OCI-LY1 (cell line): ENCODE results near the gene TCEAL9.

Experiments
- H2AFZ ChIP-seq: fragments of 200-600 bp; sonication (generic), shearing (Covaris generic); 2 replicates; pipeline ENCODE4 v1.6.0; 2014; ENCODE audit warnings: antibody characterized with exemption, mild to moderate bottlenecking, low read length
- H3F3A ChIP-seq: fragments of 200-600 bp; sonication (generic), shearing (Covaris generic); 2 replicates; pipeline ENCODE4 v1.6.0; 2014; ENCODE audit warnings: mild to moderate bottlenecking, antibody characterized with exemption, low read length, moderate library complexity; ENCODE audit not compliant: insufficient read depth
- H3K27ac ChIP-seq: fragments of 200-600 bp; sonication (generic); 2 replicates; pipeline ENCODE4 v1.5.1; 2014; ENCODE audit warnings: low read length, mixed run types, mild to moderate bottlenecking, low read depth; ENCODE audit not compliant: poor library complexity, severe bottlenecking
- H3K27me3 ChIP-seq: fragments of 200-600 bp; sonication (generic); 2 replicates; pipeline ENCODE4 v1.6.0; 2014; ENCODE audit warnings: antibody characterized with exemption, mild to moderate bottlenecking, low read length, moderate library complexity; ENCODE audit not compliant: insufficient read depth
- H3K36me3 ChIP-seq: fragments of 200-600 bp; sonication (generic); 2 replicates; pipeline ENCODE4 v1.6.1; 2014; ENCODE audit warnings: mild to moderate bottlenecking, antibody characterized with exemption, low read length, moderate library complexity, mixed read lengths; ENCODE audit not compliant: insufficient read depth
- H3K4me1 ChIP-seq: fragments of 200-600 bp; sonication (generic); 2 replicates; pipeline ENCODE4 v1.5.1; 2014; ENCODE audit warnings: mild to moderate bottlenecking, low read length, moderate library complexity; ENCODE audit not compliant: insufficient read depth, severe bottlenecking
- H3K4me2 ChIP-seq: fragments of 200-600 bp; sonication (generic), shearing (Covaris generic); 2 replicates; pipeline ENCODE4 v1.6.1; 2014; ENCODE audit warnings: low read length
- H3K4me3 ChIP-seq: fragments of 200-600 bp; sonication (generic); 2 replicates; pipeline ENCODE4 v1.5.1; 2014; ENCODE audit warnings: low read length, low read depth, mild to moderate bottlenecking, mixed read lengths; ENCODE audit not compliant: poor library complexity, severe bottlenecking
- H3K79me2 ChIP-seq: fragments of 200-600 bp; shearing (Covaris generic); 2 replicates; pipeline ENCODE4 v1.6.1; 2016; ENCODE audit warnings: mixed run types, low read length, mixed read lengths; ENCODE audit not compliant: insufficient read depth
- H3K9ac ChIP-seq: fragments of 200-600 bp; sonication (generic), shearing (Covaris generic); 2 replicates; pipeline ENCODE4 v1.6.1; 2014; ENCODE audit warnings: mild to moderate bottlenecking, low read length, mixed read lengths
- H3K9me2 ChIP-seq: fragments of 200-600 bp; sonication (generic), shearing (Covaris generic); 2 replicates; pipeline ENCODE4 v1.6.1; 2014; ENCODE audit warnings: low read depth, mild to moderate bottlenecking, low read length, mixed read lengths
- H3K9me3 ChIP-seq: fragments of 200-600 bp; shearing (Covaris generic); 2 replicates; pipeline ENCODE4 v1.6.1; 2014; ENCODE audit warnings: low read length, mixed read lengths
- H4K20me1 ChIP-seq: fragments of 200-600 bp; sonication (generic), shearing (Covaris generic); 2 replicates; pipeline ENCODE4 v1.6.0; 2016; ENCODE audit warnings: mild to moderate bottlenecking, low read length; ENCODE audit not compliant: insufficient read depth
- CTCF ChIP-seq: fragments of 200-600 bp; sonication (generic), shearing (Covaris generic); IDR thresholded peaks from 2 replicates; pipeline ENCODE4 v1.5.1; 2017; ENCODE audit warnings: mild to moderate bottlenecking, antibody characterized with exemption, low read length, moderate library complexity, mixed read lengths
- EZH2 ChIP-seq: fragments of 200-600 bp; sonication (generic), shearing (Covaris generic); IDR thresholded peaks from 2 replicates; pipeline ENCODE4 v1.8.0; 2017; ENCODE audit warnings: borderline replicate concordance, mixed run types, mild to moderate bottlenecking, antibody characterized with exemption, low read length, moderate library complexity, mixed read lengths

Gene TCEAL9

DNA sequence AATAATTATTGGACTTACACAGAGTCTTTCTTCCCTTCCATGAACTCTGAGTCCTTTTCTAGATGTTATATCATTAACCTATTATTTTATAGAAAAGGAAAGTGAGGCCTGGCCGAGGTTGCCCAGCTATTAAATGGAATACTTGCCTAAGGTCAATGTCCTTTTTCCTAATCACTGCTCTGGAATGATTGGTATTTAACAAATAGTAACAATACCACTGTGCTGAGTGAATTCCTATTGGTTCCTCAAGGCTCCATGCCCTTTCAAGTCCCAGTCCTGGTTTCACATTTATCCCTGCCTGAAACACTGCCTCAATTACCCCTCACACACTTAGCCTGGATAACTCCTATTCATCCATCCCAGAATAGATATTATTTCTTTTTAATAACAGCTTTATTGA is 6.2 kb downstream of the TCEAL9 start:
- Histone ChIP-seq H3K27ac (no peak overlapping the region), H3K27me3 (no peaks in the 10 kb centered on the region), H3K4me1 (no peaks in the 10 kb centered on the region), H3K79me2 (no peaks in the 10 kb centered on the region), H3K9me2 (no peaks in the 10 kb centered on the region), H3K9me3 (no peaks in the 10 kb centered on the region), H3F3A (no peaks in the 10 kb centered on the region), H3K36me3 (no peaks in the 10 kb centered on the region), H3K9ac (no peak overlapping the region), H3K4me2 (no peak overlapping the region), H2AFZ (no peak overlapping the region), H3K4me3 (no peak overlapping the region), H4K20me1 (no peaks in the 10 kb centered on the region)
- TF ChIP-seq CTCF (no peak), EZH2 (no peak)

- Histone ChIP-seq H3K79me2 (no peaks in the 10 kb centered on the region), H3K4me3 (no peak overlapping the region), H3K9ac (no peak overlapping the region), H2AFZ (no peak overlapping the region), H3F3A (no peaks in the 10 kb centered on the region), H3K36me3 (no peaks in the 10 kb centered on the region), H3K4me1 (no peaks in the 10 kb centered on the region), H3K4me2 (no peak overlapping the region), H3K27ac (no peak overlapping the region), H3K27me3 (no peaks in the 10 kb centered on the region), H3K9me2 (no peaks in the 10 kb centered on the region), H4K20me1 (no peaks in the 10 kb centered on the region), H3K9me3 (no peaks in the 10 kb centered on the region)
- TF ChIP-seq EZH2 = no peak
These were observed 6.7 kb downstream of the TCEAL9 start for GRCh38 chrX:103363046-103363445.

DNA sequence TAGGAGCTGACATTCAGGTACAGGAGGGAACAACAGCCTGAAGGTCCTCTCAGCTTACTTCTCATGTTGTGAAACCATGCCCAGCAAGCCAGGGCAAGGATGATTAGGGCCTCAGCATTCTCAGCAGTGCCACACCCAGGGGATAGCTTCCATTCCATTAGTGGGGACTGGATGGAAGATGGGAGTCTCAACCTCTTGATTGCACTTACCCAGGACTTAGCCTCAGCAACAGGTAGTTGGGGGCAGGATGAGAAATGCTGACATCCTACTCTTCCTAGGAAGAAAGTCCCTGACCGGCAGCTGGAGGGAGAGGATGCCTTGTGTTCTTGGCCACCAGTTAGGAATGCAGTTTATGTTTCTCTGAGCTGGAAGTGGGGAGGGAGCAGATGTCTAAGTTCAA is 11.2 kb downstream of the TCEAL9 start:
- no peaks in the 10 kb centered on the region for H3K9me2 ChIP-seq
- H3K4me3 ChIP-seq = no peak overlapping the region
- no peaks in the 10 kb centered on the region for H3K9me3 ChIP-seq
- no peak overlapping the region for H3K4me2 ChIP-seq
- no peaks in the 10 kb centered on the region for H3K4me1 ChIP-seq
- H3F3A ChIP-seq = no peaks in the 10 kb centered on the region
- H3K9ac ChIP-seq = no peak overlapping the region
- H3K36me3 ChIP-seq = no peaks in the 10 kb centered on the region
- H3K27ac ChIP-seq = no peak overlapping the region
- no peaks in the 10 kb centered on the region for H3K79me2 ChIP-seq
- no peak for TF ChIP-seq CTCF
- no peak for TF ChIP-seq EZH2
- H4K20me1 ChIP-seq = no peaks in the 10 kb centered on the region
- no peaks in the 10 kb centered on the region for H3K27me3 ChIP-seq
- H2AFZ ChIP-seq = no peak overlapping the region

DNA sequence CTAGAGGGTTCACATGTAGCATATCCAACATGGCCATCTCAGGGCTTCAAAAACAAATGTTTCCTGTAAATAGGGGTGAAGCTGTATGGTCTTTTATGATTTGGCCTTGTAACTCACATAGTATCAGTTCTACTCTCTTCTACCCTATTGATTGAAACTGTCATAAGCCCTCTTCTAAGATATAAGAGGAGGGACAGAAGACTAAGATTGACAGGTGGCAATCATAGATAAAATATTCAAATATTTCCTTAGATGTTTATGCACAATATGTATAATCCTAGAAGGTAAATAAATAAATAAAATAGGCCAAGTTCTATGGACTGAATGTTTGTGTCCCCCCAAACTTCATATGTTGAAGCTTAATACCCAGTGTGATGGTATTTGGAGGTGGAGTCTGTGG is 13.2 kb downstream of the TCEAL9 start:
- H2AFZ ChIP-seq = no peak overlapping the region
- H3K27ac ChIP-seq = no peak overlapping the region
- H3F3A ChIP-seq = no peaks in the 10 kb centered on the region
- H3K4me1 ChIP-seq = no peaks in the 10 kb centered on the region
- no peak overlapping the region for H3K9ac ChIP-seq
- no peaks in the 10 kb centered on the region for H3K9me2 ChIP-seq
- H3K4me2 ChIP-seq = no peak overlapping the region
- H3K9me3 ChIP-seq = no peaks in the 10 kb centered on the region
- H3K27me3 ChIP-seq = no peaks in the 10 kb centered on the region
- no peak overlapping the region for H3K4me3 ChIP-seq
- no peaks in the 10 kb centered on the region for H3K79me2 ChIP-seq
- no peaks in the 10 kb centered on the region for H3K36me3 ChIP-seq
- TF ChIP-seq EZH2 = no peak
- TF ChIP-seq CTCF = no peak
- no peaks in the 10 kb centered on the region for H4K20me1 ChIP-seq
